Keratinocyte (primary cell): ENCODE results near the gene PHIP. TPM values are rescaled to one million over a fixed set of nuclear protein-coding genes. Genes with fewer than 3 reads are reported as not detected.

Experiments used
- DNase-seq: peaks from one replicate; pipeline ENCODE4 v3.0.0-alpha.2; 2011; ENCODE audit warnings: low read depth, missing footprints, low spot score
- FAIRE-seq: peaks from 2 replicates; lab custom pipeline; 2011; peaks lifted over from hg19 to GRCh38; lab: Jason Lieb, UNC
- H2AFZ ChIP-seq: 2 replicates; pipeline ENCODE4 v1.6.0; 2012; ENCODE audit warnings: low read length, control low read depth, inconsistent platforms; ENCODE audit not compliant: control insufficient read depth
- H3K27ac ChIP-seq: 2 replicates; pipeline ENCODE4 v1.5.1; 2011; ENCODE audit warnings: low read length; ENCODE audit not compliant: control insufficient read depth, insufficient read depth
- H3K27me3 ChIP-seq: 3 replicates; pipeline ENCODE4 v1.6.0; 2011; ENCODE audit warnings: low read length; ENCODE audit not compliant: control insufficient read depth, insufficient read depth; ENCODE audit errors: extremely low read depth
- H3K36me3 ChIP-seq, 2 experiments: 2 replicates in 1 of 2; 3 replicates in 1 of 2; pipeline ENCODE4 v1.5.1; 2011; ENCODE audit warnings: low read length in 2 of 2, mild to moderate bottlenecking in 1 of 2; ENCODE audit not compliant: control insufficient read depth in 2 of 2, insufficient read depth in 2 of 2; ENCODE audit errors: extremely low read depth in 1 of 2
- H3K4me1 ChIP-seq: 3 replicates; pipeline ENCODE4 v1.5.1; 2011; ENCODE audit warnings: low read length; ENCODE audit not compliant: control insufficient read depth, insufficient read depth; ENCODE audit errors: extremely low read depth
- H3K4me2 ChIP-seq: 3 replicates; pipeline ENCODE4 v1.6.0; 2011; ENCODE audit warnings: low read depth, low read length; ENCODE audit not compliant: control insufficient read depth, insufficient read depth; ENCODE audit errors: extremely low read depth
- H3K4me3 ChIP-seq, 3 experiments: fragments of 200-600 bp in 1 of 3; sonication (generic) in 1 of 3; 2 replicates in 2 of 3; 3 replicates in 1 of 3; pipeline ENCODE4 v1.5.1; 2011 to 2016; ENCODE audit warnings: low read length in 3 of 3, mild to moderate bottlenecking in 3 of 3, control low read depth in 2 of 3, inconsistent platforms in 1 of 3, low read depth in 1 of 3, mixed read lengths in 1 of 3, mixed run types in 1 of 3, moderate library complexity in 1 of 3; ENCODE audit not compliant: control insufficient read depth in 2 of 3, insufficient read depth in 2 of 3; ENCODE audit errors: extremely low read depth in 1 of 3
- H3K79me2 ChIP-seq: 2 replicates; pipeline ENCODE4 v1.6.0; 2012; ENCODE audit warnings: low read length; ENCODE audit not compliant: control insufficient read depth, insufficient read depth
- H3K9ac ChIP-seq: 3 replicates; pipeline ENCODE4 v1.6.0; 2011; ENCODE audit warnings: low read length; ENCODE audit not compliant: control insufficient read depth, insufficient read depth; ENCODE audit errors: extremely low read depth
- H3K9me1 ChIP-seq: 3 replicates; pipeline ENCODE4 v1.6.0; 2011; ENCODE audit warnings: low read length; ENCODE audit not compliant: control insufficient read depth, insufficient read depth; ENCODE audit errors: extremely low read depth
- H3K9me3 ChIP-seq: 2 replicates; pipeline ENCODE4 v1.5.1; 2012; ENCODE audit warnings: low read depth, low read length; ENCODE audit not compliant: control insufficient read depth
- H4K20me1 ChIP-seq: 3 replicates; pipeline ENCODE4 v1.6.0; 2011; ENCODE audit warnings: low read length; ENCODE audit not compliant: control insufficient read depth, insufficient read depth; ENCODE audit errors: extremely low read depth
- EZH2 ChIP-seq: IDR thresholded peaks from one replicate; pipeline ENCODE4 v1.6.1; 2012; ENCODE audit warnings: inconsistent platforms, mild to moderate bottlenecking, low read length, moderate library complexity
- dilution Hi-C: fragments of 300-500 bp; cut with MboI; formaldehyde crosslinking; loops from one replicate; pipeline ENCODE4 v1.7.0; 2020; ENCODE audit warnings: low sequenced_read_pairs; ENCODE audit not compliant: extremely low pct_ligation_motif_present
- polyA plus RNA-seq, 5 experiments: library from polyadenylated mRNA; depleted of rRNA in 3 of 5; stranded (reverse) in 3 of 5; stranded (forward) in 1 of 5; unstranded in 1 of 5; fragments of >200 nt; gene quantifications; 1 replicate in 1 of 5; 2 replicates in 3 of 5; 3 replicates in 1 of 5; pipeline versions ENCODE4 v1.2.1 to v1.2.3, GENCODE V29; 2011 to 2012; ENCODE audit warnings: missing spikeins in 2 of 5, low read depth in 1 of 5, low replicate concordance in 1 of 5
- TF ChIP-seq, protein P1 (sequence below), 3 experiments: IDR thresholded peaks in 1 of 3; conservative IDR thresholded peaks in 1 of 3; optimal IDR thresholded peaks in 1 of 3; 2 replicates in 2 of 3; 3 replicates in 1 of 3; pipeline versions ENCODE3 to v1.5.1; 2011; ENCODE audit warnings: low read length in 3 of 3, mild to moderate bottlenecking in 3 of 3, moderate library complexity in 2 of 3, control low read depth in 1 of 3, inconsistent platforms in 1 of 3; ENCODE audit not compliant: insufficient read depth in 2 of 3; ENCODE audit errors: extremely low read depth in 1 of 3

Gene PHIP
- polyA plus RNA-seq, 1 donor (not counting 4 experiments of a cell fraction or from before 2014, with no cell fraction given) = 7.9 TPM

DNA sequence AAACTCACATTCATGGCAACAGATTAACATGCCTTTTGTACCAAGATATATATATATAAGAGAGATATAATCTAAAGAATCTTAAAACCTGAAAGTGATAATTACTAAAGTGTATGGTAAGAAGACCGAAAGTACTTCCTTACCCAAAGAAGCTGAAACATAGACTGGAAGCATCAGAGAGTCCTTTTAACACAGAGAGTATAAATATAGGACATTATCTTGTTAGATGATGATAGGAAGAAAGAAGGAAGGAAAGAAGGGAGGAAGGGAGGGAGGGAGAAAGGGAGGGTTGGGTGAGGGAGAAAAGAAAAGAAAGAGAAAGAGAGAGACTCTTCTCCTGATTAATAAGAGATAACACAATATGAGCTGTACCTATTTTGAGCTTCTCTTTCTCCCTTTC, 68.2 kb downstream of the PHIP start:
- Histone ChIP-seq H4K20me1 (no peaks in the 10 kb centered on the region), H3K4me2 (no peak overlapping the region), H3K4me1 (no peaks in the 10 kb centered on the region), H3K36me3 (no peaks in the 10 kb centered on the region), H2AFZ (no peak overlapping the region), H3K9me1 (no peaks in the 10 kb centered on the region), H3K79me2 (no peaks in the 10 kb centered on the region), H3K4me3 (no peak overlapping the region), H3K27me3 (no peaks in the 10 kb centered on the region), H3K9ac (no peak overlapping the region), H3K27ac (no peak overlapping the region), H3K9me3 (no peaks in the 10 kb centered on the region)
- dilution Hi-C loops = no loop called here
- DNase-seq (no peak), FAIRE-seq (no peak)
- TF ChIP-seq EZH2 = no peak
- TF ChIP-seq, protein P1, sequence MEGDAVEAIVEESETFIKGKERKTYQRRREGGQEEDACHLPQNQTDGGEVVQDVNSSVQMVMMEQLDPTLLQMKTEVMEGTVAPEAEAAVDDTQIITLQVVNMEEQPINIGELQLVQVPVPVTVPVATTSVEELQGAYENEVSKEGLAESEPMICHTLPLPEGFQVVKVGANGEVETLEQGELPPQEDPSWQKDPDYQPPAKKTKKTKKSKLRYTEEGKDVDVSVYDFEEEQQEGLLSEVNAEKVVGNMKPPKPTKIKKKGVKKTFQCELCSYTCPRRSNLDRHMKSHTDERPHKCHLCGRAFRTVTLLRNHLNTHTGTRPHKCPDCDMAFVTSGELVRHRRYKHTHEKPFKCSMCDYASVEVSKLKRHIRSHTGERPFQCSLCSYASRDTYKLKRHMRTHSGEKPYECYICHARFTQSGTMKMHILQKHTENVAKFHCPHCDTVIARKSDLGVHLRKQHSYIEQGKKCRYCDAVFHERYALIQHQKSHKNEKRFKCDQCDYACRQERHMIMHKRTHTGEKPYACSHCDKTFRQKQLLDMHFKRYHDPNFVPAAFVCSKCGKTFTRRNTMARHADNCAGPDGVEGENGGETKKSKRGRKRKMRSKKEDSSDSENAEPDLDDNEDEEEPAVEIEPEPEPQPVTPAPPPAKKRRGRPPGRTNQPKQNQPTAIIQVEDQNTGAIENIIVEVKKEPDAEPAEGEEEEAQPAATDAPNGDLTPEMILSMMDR (optimal IDR thresholded peaks at IDR 0.05 in 1 of 3, IDR thresholded peaks at IDR 0.05 in 1 of 3, conservative IDR thresholded peaks at IDR 0.05 in 1 of 3; ENCODE audit: extremely low read depth in 1 of 3, insufficient read depth in 2 of 3, low read length in 3 of 3) = no peak

DNA sequence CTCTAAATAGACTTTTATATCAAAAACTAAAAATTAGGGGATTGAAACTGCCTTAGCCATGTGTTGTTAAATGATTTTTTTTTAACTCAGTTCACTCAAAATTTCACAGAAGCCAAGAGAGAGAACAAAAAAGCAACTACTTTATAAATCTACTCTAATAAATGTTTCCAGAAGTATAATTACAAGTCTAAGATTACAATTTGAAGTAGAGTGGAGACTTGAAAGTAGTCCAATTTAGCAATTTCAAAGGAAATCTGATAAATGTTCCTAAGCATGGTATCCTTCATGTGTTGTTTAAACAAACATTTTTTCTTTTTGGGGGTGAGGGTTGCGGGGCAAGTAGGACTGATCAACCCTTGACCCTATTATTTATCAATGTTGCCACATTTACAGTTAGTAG, 72.6 kb downstream of the PHIP start:
- no peak overlapping the region for H3K4me3 ChIP-seq
- TF ChIP-seq, protein P1 (optimal IDR thresholded peaks at IDR 0.05 in 1 of 3, IDR thresholded peaks at IDR 0.05 in 1 of 3, conservative IDR thresholded peaks at IDR 0.05 in 1 of 3; ENCODE audit: extremely low read depth in 1 of 3, insufficient read depth in 2 of 3, low read length in 3 of 3) = no peak
- TF ChIP-seq EZH2 = no peak
- H2AFZ ChIP-seq = no peak overlapping the region
- FAIRE-seq = no peak
- no peaks in the 10 kb centered on the region for H3K79me2 ChIP-seq
- no peak overlapping the region for H3K27ac ChIP-seq
- H3K9me3 ChIP-seq = no peaks in the 10 kb centered on the region
- no peak overlapping the region for H3K4me2 ChIP-seq
- DNase-seq = no peak
- H3K9ac ChIP-seq = no peak overlapping the region
- H3K36me3 ChIP-seq = peaks cover 0 to 5% of the 10 kb centered on the region in 2 experiments
- dilution Hi-C loops = no loop called here
- H3K27me3 ChIP-seq = no peaks in the 10 kb centered on the region
- H3K4me1 ChIP-seq = no peaks in the 10 kb centered on the region
- H4K20me1 ChIP-seq = no peaks in the 10 kb centered on the region
- no peaks in the 10 kb centered on the region for H3K9me1 ChIP-seq
